HG03575 (cell line): ENCODE results near the gene SNAP47.
A peak's percentile ranks its signal among the peaks of the same experiment; 100 is the strongest.

ENCODE experiments used
- ATAC-seq: cut with Tn5 transposase; IDR thresholded peaks from one replicate; pipeline ENCODE4 v1.9.1; 2021; ENCODE audit not compliant: unreplicated experiment, insufficient number of reproducible peaks, low FRiP score; ENCODE audit errors: extremely low read depth

The SNAP47 gene

GRCh38 chr1:227746676-227747075 lies 11.4 kb downstream of the SNAP47 start:
- no peak for ATAC-seq

GRCh38 chr1:227747382-227747781 lies 12.1 kb downstream of the SNAP47 start:
- no peak for ATAC-seq

- no peak for ATAC-seq
These were observed 12.8 kb downstream of the SNAP47 start for GRCh38 chr1:227747948-227748495.

- ATAC-seq, result no peak
These were observed 13.4 kb downstream of the SNAP47 start for GRCh38 chr1:227748496-227749182.

GRCh38 chr1:227749225-227749624 lies 14.0 kb downstream of the SNAP47 start:
- no peak for ATAC-seq

- no peak for ATAC-seq
These were observed 14.9 kb downstream of the SNAP47 start for GRCh38 chr1:227749916-227750710.

- no peak for ATAC-seq
These were observed 18.9 kb downstream of the SNAP47 start for GRCh38 chr1:227753999-227754711.

GRCh38 chr1:227754958-227755357 lies 19.7 kb downstream of the SNAP47 start:
- ATAC-seq, result no peak

GRCh38 chr1:227756172-227756959 lies 21.1 kb downstream of the SNAP47 start:
- no peak for ATAC-seq

- no peak for ATAC-seq
These were observed 22.5 kb downstream of the SNAP47 start for GRCh38 chr1:227757781-227758180.

- ATAC-seq, result peak; percentile 56
These were observed 23.1 kb downstream of the SNAP47 start for GRCh38 chr1:227758366-227758765.

- no peak for ATAC-seq
These were observed 24.4 kb downstream of the SNAP47 start for GRCh38 chr1:227759341-227760300.

GRCh38 chr1:227760377-227760776 lies 25.1 kb downstream of the SNAP47 start:
- ATAC-seq, result no peak

- no peak for ATAC-seq
These were observed 26.5 kb downstream of the SNAP47 start for GRCh38 chr1:227761621-227762230.

- ATAC-seq, result peak; percentile 38
These were observed 27.1 kb downstream of the SNAP47 start for GRCh38 chr1:227762231-227762911.

GRCh38 chr1:227763246-227764018 lies 28.2 kb downstream of the SNAP47 start:
- ATAC-seq, result no peak
